ENCODE measurements around the gene PLOD2.

PLOD2 gene

DNA sequence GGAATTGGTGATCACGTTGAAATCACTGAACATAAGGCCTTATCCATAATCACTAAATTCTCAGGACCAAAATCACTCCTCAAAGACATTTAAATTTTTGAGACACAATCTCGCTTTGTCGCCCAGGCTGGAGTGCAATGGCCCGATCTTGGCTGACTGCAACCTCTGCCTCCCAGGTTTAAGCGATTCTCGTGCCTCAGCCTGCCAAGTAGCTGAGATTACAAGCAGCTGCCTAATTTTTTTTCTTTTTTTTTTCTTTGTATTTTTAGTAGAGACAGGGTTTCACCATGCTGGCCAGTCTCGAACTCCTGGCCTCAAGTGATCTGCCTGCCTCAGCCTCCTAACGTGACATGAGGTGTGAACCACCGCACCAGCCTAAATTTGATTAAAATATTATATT is 61.7 kb downstream of the PLOD2 start:
- no peak for DNase-seq (ENCODE audit: low spot score)

DNA sequence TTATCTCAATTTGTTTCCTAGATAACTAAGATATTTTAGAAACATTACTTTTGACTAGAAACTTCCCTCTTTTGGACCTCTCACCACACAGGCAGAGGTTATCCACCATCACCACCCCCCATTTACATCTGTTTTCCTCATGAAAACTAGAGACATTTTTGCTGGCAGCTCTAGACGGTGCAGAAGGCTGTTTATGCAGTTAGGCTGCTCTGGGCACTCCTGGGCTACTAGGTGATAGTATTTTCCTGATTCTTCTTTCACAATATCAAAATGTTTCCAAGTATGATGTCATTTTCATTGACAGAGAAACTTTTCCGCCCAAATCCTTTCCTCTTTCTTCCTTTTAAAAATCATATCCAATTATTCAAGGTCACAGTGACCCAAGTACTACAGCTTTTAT is 67.1 kb downstream of the PLOD2 start:
- DNase-seq (ENCODE audit: low spot score), result no peak

DNA sequence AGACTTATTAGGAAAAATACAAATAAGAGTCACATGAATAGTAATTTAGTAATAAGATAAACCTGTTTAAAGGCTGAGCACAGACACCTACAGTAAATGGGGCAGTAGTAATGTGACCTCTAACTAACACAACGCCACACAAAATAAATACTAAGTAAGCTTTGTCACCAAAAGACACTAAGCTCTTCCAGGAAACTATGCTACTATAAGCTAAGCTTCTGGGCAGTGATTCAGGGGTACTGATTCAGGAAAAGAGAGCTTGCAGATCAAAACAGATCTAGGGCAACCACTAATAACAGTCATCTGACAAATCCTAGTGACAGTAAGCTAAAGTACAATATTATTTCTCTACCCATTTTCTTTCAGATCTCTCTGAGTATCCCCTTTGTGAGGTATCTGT is 68.8 kb downstream of the PLOD2 start:
- no peak for DNase-seq (ENCODE audit: low spot score)

DNA sequence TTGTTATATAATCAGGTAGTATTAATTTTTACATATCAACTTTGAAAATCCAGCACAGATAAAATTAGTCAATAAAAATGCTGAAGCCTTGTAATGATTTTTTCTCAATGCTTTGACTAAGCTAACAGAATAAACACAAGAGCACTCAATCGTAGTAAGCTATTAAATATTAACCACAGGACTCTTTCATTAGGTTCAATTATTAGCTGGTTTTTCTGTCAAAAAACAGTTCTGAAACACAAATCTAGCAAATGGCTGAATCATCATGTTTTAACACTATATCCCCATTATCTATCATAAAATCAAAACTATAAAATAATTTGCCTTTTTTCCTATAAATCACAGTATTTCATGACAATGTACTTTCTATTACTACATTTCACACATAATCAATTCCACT is 69.6 kb downstream of the PLOD2 start:
- no peak for DNase-seq (ENCODE audit: low spot score)

DNA sequence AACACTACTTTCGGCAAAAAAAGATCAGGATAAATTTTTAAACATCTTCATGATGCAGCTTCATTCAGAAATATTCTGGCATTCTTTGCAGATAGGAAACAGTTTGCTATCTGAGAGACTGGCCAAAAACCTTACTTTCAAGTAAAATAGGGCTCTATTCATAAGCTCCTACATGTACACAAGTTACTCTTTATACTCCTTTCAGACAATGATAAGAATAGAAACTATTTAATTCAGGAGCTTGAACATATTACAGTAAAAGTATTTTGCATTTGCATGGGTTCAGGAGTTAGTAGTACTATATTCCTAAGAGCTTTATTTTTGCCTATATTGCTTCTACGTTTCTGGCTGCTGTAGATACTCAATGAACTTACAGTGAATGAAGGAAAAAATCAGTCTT is 70.5 kb downstream of the PLOD2 start:
- no peak for DNase-seq (ENCODE audit: low spot score)

DNA sequence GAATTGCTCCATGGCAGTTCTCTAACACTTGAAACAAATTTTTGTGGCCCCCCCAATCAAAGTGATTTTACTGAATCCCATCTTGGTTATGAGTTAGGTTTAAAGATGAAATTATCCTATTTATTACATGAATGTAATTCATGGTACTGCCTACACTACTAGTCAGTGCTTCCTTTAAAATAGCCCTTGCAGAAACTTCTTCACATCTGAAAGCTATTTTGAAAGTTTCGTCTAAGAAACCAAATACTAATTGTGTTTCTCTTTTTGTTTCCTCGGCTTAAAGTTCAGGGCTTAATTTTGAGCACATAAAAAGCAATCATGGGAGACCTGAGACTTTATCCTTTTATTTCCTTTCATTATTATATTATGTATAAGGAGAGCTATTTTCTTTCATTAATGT is 72.1 kb downstream of the PLOD2 start:
- DNase-seq (ENCODE audit: low spot score), result no peak

DNA sequence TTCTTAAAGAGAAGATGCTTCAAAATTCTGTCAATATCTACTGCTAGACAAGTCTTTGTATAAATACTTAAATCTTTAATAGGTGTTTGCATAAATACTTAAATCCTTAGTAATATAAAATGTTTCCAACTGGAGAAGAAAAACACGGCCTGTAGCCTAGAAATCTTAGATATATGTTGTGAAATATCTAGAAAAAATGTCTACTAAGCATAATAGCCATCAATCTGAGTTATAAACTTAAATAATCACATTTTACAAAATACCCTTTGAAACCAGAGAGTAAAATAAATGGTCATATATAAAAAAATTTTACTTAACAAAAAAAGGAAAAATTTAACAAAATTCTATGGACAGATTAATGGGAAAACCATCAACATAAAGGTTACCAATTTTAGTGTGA is 73.9 kb downstream of the PLOD2 start:
- DNase-seq (ENCODE audit: low spot score), result no peak

DNA sequence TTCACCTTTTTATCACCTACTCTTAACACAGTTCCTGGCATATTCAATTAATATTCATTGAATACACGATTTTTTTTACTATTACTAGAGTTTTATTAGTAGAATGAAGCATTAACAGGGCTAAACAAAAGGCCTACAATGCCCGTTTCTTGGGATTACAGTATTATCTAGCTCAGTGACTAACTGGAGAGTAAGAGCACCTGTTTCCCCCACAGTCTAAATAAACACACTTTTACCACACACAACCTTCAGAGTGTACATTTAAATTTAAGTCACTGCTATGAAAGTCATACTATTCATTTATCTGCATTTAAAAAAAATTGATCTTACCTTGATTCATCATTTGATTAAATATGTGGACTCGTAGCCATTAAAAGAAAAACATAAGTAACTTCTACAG is 74.8 kb downstream of the PLOD2 start:
- DNase-seq (ENCODE audit: low spot score), result no peak

DNA sequence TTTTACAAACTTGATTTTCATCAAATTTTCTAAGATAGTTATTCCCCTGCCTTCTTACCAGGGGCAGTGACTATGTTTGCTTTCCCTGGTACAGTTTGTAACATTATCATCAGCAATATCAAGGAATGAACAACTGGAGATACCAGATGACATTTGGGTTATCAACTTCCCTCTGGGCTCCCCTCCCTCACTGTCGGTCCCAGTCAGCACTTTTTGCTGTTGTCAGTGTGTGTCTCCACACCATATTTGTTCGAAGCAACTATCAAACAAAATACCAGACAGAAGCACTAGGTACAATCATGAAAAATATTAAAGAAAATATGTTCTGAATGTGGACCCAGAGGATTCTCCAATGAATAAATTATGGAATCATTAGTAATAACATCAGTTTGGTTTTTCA is 75.3 kb downstream of the PLOD2 start:
- no peak for DNase-seq (ENCODE audit: low spot score)

DNA sequence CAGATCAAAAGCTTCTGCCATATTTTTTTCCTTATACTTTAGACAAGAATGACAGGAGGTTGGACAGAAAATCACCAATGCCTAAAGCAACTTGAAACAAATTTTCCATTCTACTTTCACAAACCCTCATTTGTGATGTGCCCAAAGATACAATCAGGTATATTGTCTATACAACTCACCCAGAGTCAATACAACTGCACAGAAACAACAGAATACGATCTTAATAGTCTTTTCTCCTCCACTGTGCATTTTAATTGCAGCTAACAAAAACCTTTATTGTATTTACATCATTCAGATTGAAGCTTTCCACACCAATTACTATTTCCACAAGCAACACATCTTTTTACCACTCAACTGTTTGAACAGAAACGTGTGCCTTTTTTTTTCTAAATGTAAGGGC is 80.4 kb downstream of the PLOD2 start:
- DNase-seq (ENCODE audit: low spot score), result no peak

DNA sequence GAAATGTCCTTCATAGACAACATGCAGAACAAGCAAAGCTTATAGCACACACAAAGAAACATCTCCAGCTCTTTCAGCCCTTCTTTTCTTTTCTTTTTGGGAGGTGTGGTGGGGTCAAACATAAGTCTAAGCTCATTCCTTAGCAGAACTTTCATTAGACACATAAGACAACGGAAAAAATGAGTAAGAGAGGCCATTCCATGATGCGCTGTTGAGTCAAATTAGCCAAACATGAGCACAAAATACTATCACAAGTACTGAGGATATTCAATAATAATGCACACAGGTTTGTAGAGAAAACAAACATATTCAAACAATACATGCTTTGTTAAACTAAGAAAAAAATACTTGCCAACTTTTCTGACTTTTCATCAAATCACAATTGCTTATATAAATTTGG is 83.0 kb downstream of the PLOD2 start:
- no peak for DNase-seq (ENCODE audit: low spot score)

DNA sequence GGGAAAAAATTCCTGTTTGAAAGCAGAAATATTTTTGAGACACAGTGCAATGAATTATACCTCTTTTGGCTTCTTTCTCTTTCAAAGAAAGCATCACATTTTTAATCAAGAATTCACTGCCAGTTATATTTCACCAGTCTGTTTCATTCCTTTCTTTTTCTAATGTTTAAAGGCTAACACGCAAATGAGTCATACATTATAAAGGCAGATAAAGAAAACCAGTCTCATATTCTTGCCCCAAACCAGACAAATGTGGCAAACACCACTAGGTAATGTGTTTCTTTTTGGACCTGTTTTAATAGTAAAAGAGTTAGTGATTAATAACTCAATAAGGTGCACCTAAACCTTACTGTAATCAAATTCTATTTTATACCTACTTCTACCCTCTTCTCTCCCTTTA is 83.8 kb downstream of the PLOD2 start:
- DNase-seq (ENCODE audit: low spot score), result no peak

DNA sequence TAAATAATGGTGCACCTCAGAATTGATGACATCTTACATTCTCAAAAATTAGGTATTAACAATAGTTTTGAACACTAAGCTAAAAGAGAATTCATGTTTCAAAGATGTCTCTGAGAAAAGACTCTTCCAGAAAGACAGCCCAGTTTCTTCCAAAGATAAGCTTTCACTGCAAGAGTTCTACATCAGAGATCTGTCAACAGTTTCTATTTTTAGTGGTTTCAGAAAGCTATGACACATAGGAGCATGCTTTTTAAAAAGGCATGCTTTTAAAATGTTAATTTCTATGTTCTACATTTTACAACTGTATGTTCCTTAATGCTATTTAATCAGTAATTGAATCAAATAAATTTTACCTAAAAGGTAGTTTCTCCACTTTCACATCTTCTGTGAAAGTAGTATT is 88.2 kb downstream of the PLOD2 start:
- no peak for DNase-seq (ENCODE audit: low spot score)

DNA sequence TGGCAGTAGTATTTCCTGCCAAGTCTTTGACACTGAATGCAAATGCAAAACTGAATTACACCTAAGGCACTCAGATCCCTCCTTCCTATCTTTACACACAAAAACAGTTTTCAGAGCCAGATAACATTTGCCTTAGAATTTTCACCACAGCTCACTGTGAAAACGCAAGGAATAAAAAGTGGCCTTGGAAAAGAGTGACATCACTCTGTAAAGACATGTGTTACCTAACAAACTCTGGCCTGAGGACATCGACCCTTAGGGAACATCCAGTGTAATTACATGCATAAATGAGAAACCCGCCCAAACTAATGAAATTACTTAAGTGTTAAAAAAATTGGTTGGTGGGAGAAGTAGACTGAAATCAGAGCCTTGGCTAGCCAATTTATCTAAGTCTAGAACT is 88.9 kb downstream of the PLOD2 start:
- no peak for DNase-seq (ENCODE audit: low spot score)

DNA sequence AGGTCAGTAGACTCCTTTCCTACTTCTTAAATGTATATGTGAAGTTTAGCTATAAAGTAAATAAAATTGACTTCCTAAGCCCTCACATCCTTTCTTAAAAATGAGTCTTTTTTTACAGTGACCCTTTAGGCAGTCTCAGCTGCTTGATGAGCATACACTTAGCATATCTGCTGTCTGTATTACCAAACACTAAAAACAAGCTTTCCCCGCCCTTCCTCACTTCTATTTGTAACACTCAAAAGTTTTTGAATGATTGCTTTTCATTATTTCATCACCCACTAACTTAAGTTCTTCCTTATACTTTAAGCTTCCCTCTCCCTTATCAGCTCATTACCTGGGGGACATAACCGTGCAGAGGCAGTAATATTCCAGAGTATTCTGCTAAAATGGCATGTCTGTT is 89.4 kb downstream of the PLOD2 start:
- no peak for DNase-seq (ENCODE audit: low spot score)

DNA sequence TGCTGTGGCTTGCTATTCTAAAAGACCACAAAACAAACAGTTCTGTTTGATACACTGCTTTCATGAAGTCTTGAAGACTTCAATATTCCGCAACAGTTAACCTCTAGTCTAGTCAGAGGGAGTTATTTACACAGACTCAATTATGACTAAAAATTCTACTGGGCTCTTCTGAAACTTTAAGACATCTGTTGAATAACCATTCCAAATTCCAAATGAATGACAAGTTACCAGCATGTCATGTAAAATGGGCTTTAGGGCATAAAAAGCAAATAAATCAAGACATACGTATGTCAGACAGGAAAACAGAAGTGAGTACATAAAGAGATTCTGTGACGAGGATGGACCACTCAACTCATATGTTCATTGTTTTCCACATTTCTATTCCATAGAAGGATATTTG is 93.9 kb downstream of the PLOD2 start:
- DNase-seq (ENCODE audit: low spot score), result peak; percentile 3

DNA sequence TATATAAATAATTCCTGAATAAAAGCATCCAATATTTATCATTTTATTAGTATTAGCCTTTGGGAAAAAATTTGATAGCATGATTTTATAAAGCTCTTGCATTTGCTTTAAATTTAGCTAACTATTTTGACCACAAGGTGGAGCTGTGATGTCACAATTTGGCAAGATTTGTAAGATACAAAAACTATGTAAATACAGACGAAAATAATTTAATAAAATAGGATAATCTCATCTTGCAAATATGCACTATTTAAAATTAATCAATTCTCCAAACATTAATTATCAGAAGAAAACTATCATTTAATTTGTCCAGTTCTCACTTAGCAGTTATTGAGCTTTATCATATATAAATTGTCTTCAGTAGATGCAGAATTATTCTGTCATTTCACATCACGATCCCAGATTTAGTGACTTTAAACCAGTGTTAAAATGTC is 95.4 kb downstream of the PLOD2 start:
- DNase-seq (ENCODE audit: low spot score), result peak; percentile 56

DNA sequence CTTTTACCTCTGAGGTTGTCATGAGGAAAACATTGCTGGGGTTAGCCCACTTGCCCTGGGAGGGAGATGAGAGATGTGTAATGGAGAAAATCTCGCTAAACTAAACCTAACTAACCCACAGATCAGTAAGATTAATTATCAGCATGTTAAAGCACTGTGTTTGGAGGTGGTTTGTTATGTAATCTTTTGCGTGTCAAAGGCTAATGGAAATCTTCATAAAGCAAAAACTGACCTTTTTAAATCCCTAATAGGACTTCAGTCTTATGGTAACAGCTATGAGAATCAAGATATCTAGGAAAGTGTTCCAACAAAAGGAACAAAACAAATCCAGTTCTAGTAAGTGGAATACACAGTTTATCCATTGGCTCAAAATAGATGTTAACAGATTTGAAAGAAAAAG is 102.7 kb downstream of the PLOD2 start:
- DNase-seq (ENCODE audit: low spot score), result no peak

DNA sequence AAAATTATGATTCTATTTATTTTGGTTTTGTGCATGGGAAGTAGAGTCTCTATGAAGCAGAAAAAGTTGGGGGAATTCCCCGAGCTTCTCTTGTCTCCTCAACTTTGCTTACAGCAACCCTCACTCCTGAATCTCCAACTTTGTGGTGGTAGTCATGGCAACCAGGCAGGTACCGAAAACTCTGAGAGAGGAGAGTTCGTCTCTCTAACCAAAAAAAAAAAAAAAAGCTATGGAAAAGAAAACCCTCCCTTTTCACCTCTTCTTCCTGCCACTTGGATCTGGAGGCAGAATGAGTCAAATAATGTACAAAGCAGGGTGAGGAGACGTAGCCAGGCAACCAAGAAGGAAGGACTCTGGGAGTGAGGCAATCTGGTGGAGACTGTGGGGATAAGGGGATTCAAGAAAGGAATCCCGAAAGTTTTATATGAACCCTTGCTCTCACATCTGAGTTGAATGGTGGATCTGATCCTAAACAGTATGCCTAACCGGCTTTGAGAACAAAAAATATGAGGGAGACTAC is 108.1 kb downstream of the PLOD2 start:
- no peak for DNase-seq (ENCODE audit: low spot score)

DNA sequence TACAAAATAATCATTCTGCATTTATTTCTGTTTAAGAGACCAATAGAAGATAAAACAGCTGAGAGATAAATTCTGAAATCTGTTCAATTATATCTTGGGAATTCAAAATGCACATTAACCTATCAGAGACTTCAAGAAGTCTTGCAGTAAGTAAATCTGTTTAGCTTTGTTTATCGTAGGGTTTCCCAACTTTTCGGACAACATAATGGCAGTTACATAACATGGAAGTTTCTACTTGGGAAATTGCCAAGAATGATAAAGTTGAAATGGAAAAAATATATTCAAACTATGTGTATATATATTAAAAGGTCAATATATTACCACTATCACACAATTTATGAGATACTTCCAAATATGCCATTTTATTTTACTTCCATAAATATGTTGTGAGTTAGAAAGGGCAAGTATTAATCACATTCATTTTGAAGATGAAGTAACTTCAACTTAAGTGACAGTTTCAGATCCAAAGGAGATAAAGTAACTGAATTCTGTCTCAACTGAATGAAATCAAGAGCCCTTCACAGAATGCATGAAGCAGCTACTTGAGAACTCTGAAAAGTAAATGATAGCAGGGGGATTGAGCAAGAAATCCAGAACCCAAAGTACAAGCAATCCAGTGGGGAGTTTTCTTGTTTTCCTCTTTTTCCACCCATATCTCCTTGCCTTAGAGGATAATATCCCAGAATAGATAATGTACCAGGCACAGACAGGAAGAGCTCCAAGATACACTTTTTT is 108.8 kb downstream of the PLOD2 start:
- DNase-seq (ENCODE audit: low spot score), result no peak

DNA sequence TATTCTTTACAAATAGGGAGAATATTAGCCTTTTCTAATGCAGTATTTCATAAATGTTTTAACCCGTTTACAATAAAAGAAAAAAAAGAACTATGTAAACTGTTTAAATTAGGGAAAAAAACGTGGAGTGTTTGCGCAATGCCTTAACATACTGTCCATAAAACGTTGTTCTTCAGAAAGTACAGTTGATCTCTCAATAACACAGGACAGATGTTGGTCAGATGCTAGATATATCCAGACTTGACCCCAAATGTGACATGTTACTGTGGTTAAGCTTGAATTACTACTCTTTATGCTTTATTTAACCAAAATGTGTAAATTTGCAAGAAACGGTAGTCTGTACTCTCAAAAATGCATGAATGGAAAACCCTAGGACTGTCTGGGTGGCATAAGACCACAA is 110.3 kb downstream of the PLOD2 start:
- DNase-seq (ENCODE audit: low spot score), result no peak

DNA sequence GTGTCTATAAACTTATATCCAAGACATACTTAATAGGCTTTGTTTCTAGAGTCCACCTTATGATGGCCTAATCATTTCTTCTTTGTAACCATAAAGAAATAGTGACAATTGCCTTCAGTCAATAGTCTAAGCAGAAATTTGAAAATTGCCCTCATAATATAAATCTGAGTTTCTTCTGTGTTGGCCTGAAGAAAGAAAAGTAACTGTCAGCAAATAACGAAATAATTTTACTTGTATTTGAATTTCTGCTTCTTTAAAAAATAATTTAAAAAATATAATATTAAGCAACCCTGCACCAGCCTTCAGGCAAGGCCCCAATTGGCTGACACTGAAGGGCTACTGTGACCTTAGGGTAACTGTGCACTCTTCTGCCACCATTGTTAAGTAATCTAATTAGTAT is 113.5 kb downstream of the PLOD2 start:
- DNase-seq (ENCODE audit: low spot score), result no peak

DNA sequence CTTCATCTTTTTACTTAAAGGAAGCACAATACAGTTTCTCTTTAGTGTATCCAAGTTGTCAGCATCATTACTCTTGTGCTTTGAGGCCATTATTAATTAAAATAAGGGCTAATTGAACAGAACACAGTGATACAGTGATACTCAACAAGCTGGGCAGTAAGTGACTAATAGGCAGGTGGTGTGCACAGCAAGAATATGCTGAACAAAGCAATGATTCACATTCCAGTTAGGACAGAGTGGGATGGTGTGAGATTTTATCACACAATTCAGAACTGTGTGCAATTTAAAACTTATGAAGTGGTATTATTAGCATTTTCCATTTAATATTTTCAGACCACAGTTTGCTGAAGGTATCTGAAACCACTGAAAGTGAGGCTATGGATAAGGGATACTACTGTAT is 116.9 kb downstream of the PLOD2 start:
- no peak for DNase-seq (ENCODE audit: low spot score)

DNA sequence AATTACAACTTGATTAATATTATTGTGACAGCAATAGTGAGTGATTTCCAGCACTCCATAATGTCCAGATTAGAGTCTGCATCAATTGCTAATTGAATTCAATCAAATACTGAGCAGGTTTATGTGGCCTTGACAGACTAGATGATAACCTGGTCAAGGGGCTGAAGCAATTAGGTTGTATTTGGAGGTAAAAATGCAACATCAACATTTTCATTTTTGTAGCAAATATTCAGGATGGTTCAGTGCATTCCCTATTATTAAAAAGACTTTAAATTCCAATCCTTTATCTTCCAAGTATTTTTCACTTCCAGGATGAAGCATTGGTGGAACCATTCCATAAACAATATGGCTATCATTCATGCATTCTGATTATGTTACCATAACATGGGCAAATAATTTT is 120.4 kb downstream of the PLOD2 start:
- no peak for DNase-seq (ENCODE audit: low spot score)
